Immature natural killer cell (primary cell): Measurements from ENCODE around the gene SCLY. TPM values are rescaled to one million over a fixed set of nuclear protein-coding genes. Genes with fewer than 3 reads are reported as not detected.
A peak's percentile ranks its signal among the peaks of the same experiment; 100 is the strongest.

Experiments used
- DNase-seq, 3 donors: peaks; one replicate each; pipeline ENCODE4 v3.0.0; 2022; ENCODE audit warnings: mixed read lengths in 1 of 3
- H3K27ac Mint-ChIP-seq, 6 donors: one replicate each; pipeline ENCODE4 v1.8.0; 2020; ENCODE audit warnings: mixed read lengths in 6 of 6, mild to moderate bottlenecking in 5 of 6, inconsistent platforms in 4 of 6, moderate library complexity in 3 of 6
- H3K27me3 Mint-ChIP-seq, 3 donors: one replicate each; pipeline ENCODE4 v1.8.0; 2020 to 2021; ENCODE audit warnings: low read depth in 3 of 3, mild to moderate bottlenecking in 3 of 3, mixed read lengths in 3 of 3, moderate library complexity in 3 of 3, inconsistent platforms in 1 of 3
- H3K36me3 Mint-ChIP-seq, 3 donors: one replicate each; pipeline ENCODE4 v1.8.0; 2020; ENCODE audit warnings: mixed read lengths in 3 of 3, inconsistent platforms in 2 of 3, mild to moderate bottlenecking in 2 of 3
- H3K4me1 Mint-ChIP-seq, 2 donors: one replicate each; pipeline ENCODE4 v1.8.0; 2020; ENCODE audit warnings: inconsistent platforms in 2 of 2, mild to moderate bottlenecking in 2 of 2, mixed read lengths in 2 of 2, moderate library complexity in 1 of 2
- H3K4me3 Mint-ChIP-seq, 5 donors: one replicate each; pipeline ENCODE4 v1.8.0; 2020; ENCODE audit warnings: mild to moderate bottlenecking in 5 of 5, mixed read lengths in 5 of 5, inconsistent platforms in 3 of 5, moderate library complexity in 3 of 5
- H3K9me3 Mint-ChIP-seq, 6 donors: one replicate each; pipeline ENCODE4 v1.8.0; 2020; ENCODE audit warnings: mild to moderate bottlenecking in 6 of 6, mixed read lengths in 6 of 6, inconsistent platforms in 4 of 6, moderate library complexity in 3 of 6
- polyA plus RNA-seq, 3 donors: library from polyadenylated mRNA; unstranded; fragments of 300-500 nt; fragmentation: Illumina TruSeq; gene quantifications; one replicate each; pipeline ENCODE4 v1.2.3, GENCODE V29; 2021

Gene SCLY
- polyA plus RNA-seq, 3 donors from 2014 or later = 12.1 to 15.8 (median 12.8) TPM

DNA sequence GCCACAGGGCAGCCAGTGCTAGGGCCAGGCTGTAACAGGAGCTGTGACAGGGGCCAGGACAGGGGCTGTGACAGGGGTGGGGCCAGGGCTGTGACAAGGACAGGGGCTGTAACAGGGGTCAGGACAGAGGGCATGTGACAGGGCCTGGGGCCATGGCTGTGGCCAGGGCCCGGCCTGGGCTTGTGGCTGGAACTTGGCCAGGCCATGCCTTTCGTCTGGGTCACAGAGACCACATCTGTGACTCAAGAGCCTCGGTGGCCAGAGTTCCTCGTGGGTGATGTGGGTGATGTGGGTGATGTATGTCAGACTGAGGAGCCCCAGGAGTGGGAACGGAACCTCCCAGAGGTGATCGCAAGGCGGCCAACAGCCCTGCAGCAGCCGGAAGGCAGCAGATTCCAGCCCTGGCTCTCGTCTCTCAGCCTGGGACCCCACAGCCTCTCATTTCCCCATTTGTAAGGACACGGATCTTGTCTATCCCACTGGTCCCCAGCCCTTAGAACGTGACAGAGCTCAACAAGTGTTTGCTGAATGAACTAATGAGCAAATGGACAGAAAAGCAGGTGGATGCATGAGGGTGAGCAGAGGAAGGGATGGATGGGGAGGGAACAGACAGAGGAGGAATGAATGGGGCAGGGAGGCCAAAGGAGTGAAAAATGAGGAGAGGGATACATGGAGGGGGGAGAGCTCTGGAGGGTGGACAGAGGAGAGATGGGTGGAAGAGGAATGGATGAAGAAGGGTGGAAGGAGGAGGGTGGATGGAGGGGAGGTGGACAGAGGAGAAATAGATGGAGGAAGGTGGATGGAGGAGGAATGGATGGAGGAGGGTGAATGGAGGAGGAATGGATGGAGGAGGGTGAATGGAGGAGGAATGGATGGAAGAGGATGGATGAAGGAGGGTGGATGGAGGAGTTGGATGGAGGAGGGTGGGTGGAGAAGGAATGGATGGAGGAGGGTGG lies 56.7 kb downstream of the SCLY start:
- Mint-ChIP-seq H3K9me3 (peaks cover 0 to 9% (median 3%) of the 10 kb centered on the region in 6 donors), H3K36me3 (peaks cover 0 to 5% (median 0%) of the 10 kb centered on the region in 3 donors), H3K4me1 (no peaks in the 10 kb centered on the region), H3K4me3 (no peak overlapping the region), H3K27ac (peak overlapping the region in 1 of 6 donors; percentile 46), H3K27me3 (peaks cover 0 to 9% (median 6%) of the 10 kb centered on the region in 3 donors)
- DNase-seq = no peak

DNA sequence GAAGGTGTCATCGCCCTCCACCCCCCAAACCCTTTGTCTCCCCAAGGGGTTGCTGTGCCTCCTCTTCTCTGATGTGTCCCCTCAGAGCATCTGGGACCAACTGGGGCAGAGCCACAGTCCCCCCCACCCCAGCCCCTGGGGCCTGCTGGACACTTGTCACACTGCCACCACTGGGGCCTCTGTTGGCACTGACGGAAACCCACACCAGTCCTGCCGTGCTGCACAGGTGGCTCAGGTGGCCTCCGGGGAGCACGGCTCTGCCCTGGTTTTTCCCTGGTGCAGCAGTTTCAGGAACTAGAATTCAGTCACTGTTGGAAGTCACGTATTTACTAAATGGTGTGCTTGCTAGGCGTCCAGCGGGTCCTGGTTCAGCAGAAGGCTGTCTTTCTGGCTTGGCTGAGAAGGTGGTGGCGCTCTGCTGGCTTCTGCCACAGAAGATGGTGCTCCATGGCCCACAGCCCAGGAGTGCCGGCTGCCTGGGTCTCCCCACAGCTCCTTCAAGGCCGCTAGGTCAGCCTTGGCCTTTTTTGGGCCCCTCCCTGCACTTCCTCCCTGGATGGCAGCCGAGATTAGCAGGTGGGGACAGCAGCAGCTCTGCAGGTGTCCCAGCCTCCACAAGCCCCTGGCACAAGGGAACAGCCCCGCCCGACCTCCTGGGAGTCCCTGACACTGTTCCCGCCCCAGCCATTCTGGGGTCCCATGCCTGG lies 59.1 kb downstream of the SCLY start:
- peaks cover 0 to 8% (median 8%) of the 10 kb centered on the region in 3 donors for H3K27me3 Mint-ChIP-seq
- H3K27ac Mint-ChIP-seq = no peak overlapping the region
- no peaks in the 10 kb centered on the region for H3K36me3 Mint-ChIP-seq
- H3K4me1 Mint-ChIP-seq = no peaks in the 10 kb centered on the region
- DNase-seq = no peak
- H3K4me3 Mint-ChIP-seq = no peak overlapping the region
- H3K9me3 Mint-ChIP-seq = no peaks in the 10 kb centered on the region

DNA sequence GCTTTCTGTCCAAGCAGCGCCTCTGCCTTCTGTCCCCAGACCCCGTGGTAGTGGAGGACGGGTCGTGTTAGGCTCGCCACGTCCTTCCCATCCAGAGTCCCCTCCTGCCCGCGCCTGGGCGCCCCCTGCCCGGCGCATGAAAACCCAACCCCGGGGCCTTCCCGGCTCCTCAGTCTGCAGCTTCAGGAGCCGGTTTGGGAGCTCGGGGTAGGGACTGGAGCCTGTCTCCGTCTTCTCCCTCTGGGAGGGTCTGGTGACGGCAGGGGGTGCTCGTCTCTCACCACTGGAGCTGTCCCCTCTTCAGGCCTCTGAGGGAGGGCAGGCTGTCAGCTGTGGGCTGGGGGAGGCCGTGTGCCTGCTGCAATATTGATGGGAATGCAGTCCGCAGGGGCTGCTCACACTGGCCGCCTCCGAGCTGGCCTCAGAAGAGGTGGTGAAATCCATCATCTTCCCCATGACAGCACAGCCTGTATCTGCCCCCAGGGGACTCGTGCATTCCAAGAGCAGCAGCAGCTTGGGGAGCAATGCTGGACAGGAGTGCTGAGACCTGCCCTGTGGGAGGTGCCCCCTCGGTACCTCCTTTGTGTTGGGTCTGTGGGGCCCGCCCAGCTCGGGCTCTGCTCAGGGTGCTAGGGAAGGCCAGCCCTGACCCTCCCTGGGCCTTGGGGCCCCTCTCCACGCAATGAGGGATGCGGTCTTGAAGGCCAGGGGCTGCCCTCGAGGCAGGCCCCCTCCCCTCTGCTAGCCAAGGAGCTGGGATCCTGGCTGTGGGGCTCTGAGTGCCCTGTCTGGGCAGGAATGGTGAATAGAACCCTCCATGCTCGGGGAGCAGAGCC lies 59.9 kb downstream of the SCLY start:
- peaks cover 0 to 8% (median 8%) of the 10 kb centered on the region in 3 donors for H3K27me3 Mint-ChIP-seq
- H3K36me3 Mint-ChIP-seq = no peaks in the 10 kb centered on the region
- no peak overlapping the region for H3K4me3 Mint-ChIP-seq
- no peak for DNase-seq
- H3K9me3 Mint-ChIP-seq = no peaks in the 10 kb centered on the region
- H3K4me1 Mint-ChIP-seq = no peaks in the 10 kb centered on the region
- H3K27ac Mint-ChIP-seq = no peak overlapping the region

DNA sequence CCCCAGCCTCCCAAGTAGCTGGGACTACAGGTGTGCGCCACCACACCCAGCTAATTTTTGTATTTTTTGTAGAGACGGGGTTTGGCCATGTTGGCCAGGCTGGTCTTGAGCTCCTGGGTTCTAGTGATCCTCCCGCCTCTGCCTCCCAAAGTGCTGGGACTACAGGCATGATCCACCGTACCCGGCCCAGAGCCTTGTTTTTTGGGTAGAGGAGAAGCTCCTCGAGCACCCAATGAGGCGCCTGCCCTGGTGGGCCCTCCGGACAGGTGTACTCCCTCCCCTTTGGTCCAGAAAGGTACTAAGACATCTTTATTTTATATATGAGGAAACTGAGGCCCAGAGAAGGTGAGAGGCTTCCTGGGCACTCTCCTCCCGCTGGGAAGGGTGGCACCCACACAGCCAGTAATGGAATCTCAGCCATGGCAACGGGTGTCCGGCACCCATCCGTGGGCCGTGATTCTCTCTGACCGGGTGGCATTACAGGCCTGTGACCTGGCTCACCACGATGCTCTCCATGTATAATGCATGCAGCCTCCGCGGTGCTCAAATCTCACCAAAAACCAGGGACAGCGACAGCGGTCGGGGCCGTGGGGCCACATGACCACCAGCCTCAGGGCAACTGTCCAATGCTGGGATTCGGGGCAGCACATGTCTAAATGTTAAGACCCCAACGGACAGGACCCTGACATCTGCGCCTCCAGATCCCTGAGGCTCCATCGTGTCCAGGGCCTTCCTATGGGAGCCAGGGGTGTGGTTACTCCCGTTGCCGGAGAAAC lies 60.9 kb downstream of the SCLY start:
- no peak overlapping the region for H3K4me3 Mint-ChIP-seq

DNA sequence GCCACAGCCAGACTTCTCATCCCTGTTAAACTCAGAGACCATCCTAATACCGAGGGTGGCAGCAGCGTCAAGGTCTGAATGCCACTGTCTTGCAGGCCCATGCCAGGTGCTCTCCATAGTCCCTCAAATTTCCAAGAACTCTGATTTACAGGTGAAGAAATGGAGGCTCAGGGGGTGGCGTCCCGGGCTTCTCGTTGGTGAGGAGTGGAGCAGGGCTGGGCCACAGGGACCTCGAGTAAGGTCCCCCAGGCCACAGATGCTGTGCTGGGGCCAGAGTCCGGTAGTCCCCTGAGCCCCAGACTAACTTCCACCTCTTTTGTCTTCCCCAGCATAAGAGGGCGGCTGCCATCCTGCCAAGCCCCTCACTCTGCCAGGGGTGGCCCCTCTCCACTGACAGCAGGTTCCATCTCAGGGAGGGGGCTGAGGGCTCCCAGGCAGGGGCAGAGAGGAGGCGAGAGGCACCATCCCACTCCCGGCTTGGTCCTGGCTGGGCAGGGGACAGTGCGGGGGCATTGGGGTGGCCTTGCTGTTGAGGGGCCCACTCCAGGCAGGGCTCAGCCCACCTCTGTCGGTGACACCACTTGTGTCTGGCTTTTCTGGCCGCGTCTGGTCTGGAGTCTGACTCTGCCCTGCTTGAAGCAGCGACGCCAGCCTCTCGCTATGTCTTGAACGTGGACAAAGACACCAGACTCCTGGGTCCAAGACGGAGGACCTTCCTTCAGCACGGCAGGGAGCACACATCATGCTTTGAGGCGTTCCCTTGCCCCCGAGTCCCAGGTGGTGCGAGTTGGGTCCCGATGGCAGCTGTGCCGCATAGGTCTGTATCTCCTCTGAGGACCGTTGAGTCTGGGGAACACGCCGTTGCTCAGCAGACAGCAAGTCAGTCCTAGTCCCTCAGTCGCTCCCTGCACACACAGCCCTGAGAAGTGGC lies 61.8 kb downstream of the SCLY start:
- H3K9me3 Mint-ChIP-seq = no peaks in the 10 kb centered on the region
- H3K27ac Mint-ChIP-seq = no peak overlapping the region
- no peaks in the 10 kb centered on the region for H3K4me1 Mint-ChIP-seq
- no peaks in the 10 kb centered on the region for H3K36me3 Mint-ChIP-seq
- peaks cover 0 to 4% (median 3%) of the 10 kb centered on the region in 3 donors for H3K27me3 Mint-ChIP-seq
- no peak for DNase-seq
- H3K4me3 Mint-ChIP-seq = no peak overlapping the region

More for the DNA sequence above, 60.9 kb downstream of the SCLY start:
- Mint-ChIP-seq H3K4me1 (no peaks in the 10 kb centered on the region), H3K9me3 (no peaks in the 10 kb centered on the region), H3K27ac (no peak overlapping the region), H3K27me3 (peaks cover 0 to 8% (median 6%) of the 10 kb centered on the region in 3 donors), H3K36me3 (no peaks in the 10 kb centered on the region)
- DNase-seq = no peak

DNA sequence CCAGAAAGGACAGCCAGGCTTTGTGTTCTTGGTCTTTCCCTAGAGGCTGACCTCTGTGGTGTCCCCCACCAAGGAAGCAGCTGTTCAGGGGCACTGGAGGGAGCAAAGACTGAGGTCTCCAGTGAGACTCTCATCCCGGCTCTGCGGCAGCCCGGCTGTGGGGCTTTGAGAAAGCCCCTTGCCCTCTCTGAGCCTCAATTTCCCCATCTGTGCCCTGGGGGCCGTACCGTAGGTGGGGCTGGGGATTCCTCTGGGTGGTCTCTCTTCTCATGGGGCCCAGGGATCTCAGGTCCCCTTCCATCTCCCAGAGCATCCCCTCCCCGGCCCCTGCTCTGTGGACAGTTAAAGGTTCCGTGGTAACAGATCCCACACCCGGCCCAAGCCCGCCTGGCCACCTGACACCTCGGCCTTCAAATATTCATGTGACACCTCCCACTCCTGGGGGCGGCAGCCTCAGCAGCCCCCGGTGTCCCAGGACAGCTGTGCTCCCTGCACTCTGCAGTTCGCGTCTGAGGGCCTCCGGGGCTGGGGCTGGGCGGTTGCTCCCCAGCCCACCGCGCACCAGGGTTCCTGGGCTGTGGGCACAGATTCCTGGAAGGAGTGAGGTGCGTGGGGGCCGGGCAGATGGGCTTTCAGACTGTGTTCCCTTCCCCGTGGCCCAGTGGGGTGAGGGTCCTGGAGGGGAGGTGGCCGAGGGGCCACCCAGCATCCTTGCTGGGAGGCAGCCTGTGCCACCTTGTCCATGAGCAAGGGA lies 62.6 kb downstream of the SCLY start:
- H3K27ac Mint-ChIP-seq = no peak overlapping the region
- H3K36me3 Mint-ChIP-seq = no peaks in the 10 kb centered on the region
- H3K4me3 Mint-ChIP-seq = no peak overlapping the region
- H3K9me3 Mint-ChIP-seq = no peaks in the 10 kb centered on the region
- H3K27me3 Mint-ChIP-seq = peaks cover 0 to 2% (median 0%) of the 10 kb centered on the region in 3 donors
- DNase-seq = no peak
- H3K4me1 Mint-ChIP-seq = no peaks in the 10 kb centered on the region

DNA sequence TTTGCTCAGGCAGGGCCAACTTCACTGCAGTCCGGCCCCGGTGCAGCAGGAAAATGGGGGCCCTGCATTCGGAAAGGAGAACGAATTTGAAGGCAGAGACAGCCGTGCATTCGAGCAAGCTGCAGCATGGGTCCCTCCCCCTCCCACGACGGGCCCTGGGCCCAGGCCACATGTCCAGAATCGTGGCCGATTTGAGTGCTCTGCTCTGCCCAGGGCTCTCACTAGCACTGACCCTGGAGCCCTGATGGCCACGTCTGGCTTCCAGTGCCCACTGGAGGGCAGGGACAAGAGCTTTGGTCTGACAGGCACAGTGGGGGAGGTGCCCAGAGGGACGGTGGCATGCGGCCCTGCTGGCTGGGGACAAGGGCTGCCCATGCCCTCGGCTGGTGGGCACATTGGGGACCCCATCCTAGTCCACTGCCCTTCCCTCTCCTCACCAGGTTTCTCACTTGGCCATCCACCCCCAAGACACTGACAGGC lies 63.2 kb downstream of the SCLY start:
- Mint-ChIP-seq H3K36me3 (no peaks in the 10 kb centered on the region), H3K4me3 (no peak overlapping the region), H3K27me3 (peaks cover 0 to 2% (median 0%) of the 10 kb centered on the region in 3 donors), H3K4me1 (no peaks in the 10 kb centered on the region), H3K27ac (no peak overlapping the region), H3K9me3 (no peaks in the 10 kb centered on the region)
- DNase-seq = no peak

DNA sequence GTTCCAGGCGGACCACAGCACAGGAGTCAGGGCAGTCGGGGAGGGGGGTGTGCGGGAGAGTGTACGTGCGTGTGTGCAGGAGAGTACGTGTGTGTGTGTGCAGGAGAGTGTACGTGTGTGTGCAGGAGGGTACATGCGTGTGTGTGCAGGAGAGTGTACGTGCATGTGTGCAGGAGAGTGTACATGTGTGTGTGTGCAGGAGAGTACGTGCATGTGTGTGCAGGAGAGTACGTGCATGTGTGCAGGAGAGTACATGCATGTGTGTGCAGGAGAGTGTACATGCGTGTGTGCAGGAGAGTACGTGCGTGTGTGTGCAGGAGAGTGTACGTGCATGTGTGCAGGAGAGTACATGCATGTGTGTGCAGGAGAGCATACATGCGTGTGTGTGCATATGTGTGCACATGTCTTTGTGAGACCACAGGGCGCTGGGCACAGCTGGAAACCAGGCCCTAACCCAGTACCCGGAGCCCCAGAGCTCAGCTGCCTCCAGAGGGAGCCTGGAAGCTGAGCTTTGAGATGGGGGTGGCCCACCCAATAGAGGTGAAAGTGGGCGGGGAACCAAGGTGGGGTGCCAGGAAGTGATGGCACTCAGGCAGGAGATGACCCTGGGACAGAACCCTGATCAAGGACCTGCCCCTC lies 63.8 kb downstream of the SCLY start:
- no peaks in the 10 kb centered on the region for H3K9me3 Mint-ChIP-seq
- DNase-seq = no peak
- H3K27ac Mint-ChIP-seq = peak overlapping the region in 1 of 6 donors; percentile 56
- H3K4me3 Mint-ChIP-seq = no peak overlapping the region
- no peaks in the 10 kb centered on the region for H3K36me3 Mint-ChIP-seq
- H3K27me3 Mint-ChIP-seq = peaks cover 0 to 2% (median 0%) of the 10 kb centered on the region in 3 donors
- no peaks in the 10 kb centered on the region for H3K4me1 Mint-ChIP-seq

DNA sequence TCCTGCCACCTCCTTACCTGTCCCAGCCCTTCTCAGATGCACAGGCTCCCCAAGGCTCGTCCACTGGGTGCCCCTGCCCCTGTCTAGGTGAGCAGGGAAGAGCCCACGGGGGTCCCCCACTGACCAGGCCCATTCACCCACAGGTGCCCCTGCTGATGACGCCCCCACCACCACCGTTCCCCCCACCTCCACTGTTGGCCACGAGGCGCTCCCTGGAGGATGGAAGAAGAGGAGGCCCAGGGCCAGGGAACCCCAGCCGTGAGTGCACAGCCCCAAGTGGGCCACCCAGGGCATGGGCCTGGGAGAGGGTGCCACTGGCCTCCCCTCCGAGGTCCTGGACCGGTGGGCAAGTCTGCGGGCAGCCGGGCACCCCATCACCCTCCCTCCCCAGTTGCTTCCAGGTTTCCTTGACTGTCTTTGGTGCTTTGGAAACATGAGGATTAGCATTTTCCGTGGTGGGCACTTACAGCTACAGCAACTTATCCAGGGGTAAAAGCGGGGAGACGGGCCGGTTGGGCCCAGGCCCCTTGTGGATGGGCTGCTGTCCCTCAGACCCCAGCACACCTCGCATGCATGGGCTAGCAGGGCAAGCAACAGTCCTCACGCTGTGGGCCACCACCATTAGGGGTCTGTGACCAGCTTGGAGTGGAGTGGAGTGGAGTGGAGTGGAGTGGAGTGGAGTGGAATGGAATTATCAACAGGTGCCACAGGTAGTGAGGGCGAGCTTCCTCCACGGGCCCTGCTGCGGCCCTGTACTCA lies 64.5 kb downstream of the SCLY start:
- Mint-ChIP-seq H3K27me3 (peaks cover 0 to 2% (median 0%) of the 10 kb centered on the region in 3 donors), H3K36me3 (no peaks in the 10 kb centered on the region), H3K9me3 (no peaks in the 10 kb centered on the region), H3K4me1 (no peaks in the 10 kb centered on the region), H3K4me3 (no peak overlapping the region), H3K27ac (no peak overlapping the region)
- no peak for DNase-seq

DNA sequence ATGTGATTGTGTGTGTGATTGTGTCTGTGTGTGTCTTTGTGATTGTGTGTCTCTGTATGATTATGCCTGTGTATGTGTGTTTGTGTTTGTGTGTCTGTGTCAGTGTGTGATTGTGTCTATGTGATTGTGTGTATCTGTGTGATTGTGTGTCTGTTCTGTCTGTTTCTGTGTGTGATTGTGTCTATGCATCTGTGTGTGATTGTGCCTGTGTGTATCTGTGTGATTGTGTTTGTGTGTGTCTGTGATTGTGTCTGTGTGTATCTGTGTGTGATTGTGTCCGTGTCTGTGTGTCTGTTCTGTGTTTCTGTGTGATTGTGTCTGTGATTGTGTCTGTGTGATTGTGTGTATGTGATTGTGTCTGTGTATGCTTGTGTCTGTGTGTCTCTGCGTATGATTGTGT lies 65.5 kb downstream of the SCLY start:
- H3K27me3 Mint-ChIP-seq = peaks cover 0 to 2% (median 0%) of the 10 kb centered on the region in 3 donors

DNA sequence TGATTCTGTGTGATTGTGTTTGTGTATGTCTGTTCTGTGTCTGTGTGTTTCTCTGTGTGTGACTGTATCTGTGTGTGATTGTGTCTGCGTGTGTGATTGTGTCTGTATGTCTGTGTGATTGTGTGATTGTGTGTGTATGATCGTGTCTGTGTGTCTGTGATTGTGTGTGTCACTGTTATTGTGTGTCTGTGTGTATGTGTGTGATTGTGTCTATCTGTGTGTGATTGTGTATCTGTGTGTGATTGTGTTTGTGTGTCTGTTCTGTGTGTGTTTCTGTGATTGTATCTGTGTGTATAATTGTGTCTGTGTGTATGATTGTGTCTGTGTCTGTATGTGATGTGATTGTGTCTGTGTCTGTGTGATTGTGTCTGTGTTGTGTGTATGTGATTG lies 66.0 kb downstream of the SCLY start:
- no peak overlapping the region for H3K27ac Mint-ChIP-seq

More for the DNA sequence above, 65.5 kb downstream of the SCLY start:
- H3K27ac Mint-ChIP-seq = no peak overlapping the region
- H3K4me1 Mint-ChIP-seq = no peaks in the 10 kb centered on the region
- H3K36me3 Mint-ChIP-seq = no peaks in the 10 kb centered on the region
- DNase-seq = no peak
- H3K9me3 Mint-ChIP-seq = no peaks in the 10 kb centered on the region
- no peak overlapping the region for H3K4me3 Mint-ChIP-seq

More for the DNA sequence above, 66.0 kb downstream of the SCLY start:
- H3K4me3 Mint-ChIP-seq = no peak overlapping the region
- H3K4me1 Mint-ChIP-seq = no peaks in the 10 kb centered on the region
- no peak for DNase-seq
- no peaks in the 10 kb centered on the region for H3K9me3 Mint-ChIP-seq
- no peaks in the 10 kb centered on the region for H3K36me3 Mint-ChIP-seq
- peaks cover 0 to 2% (median 0%) of the 10 kb centered on the region in 3 donors for H3K27me3 Mint-ChIP-seq
